ENCODE measurements around the gene TENM3. TPM values are rescaled to one million over a fixed set of nuclear protein-coding genes. Genes with fewer than 3 reads are reported as not detected.

TENM3 gene
- total RNA-seq, 2 experiments from 2014 or later = not detected

DNA sequence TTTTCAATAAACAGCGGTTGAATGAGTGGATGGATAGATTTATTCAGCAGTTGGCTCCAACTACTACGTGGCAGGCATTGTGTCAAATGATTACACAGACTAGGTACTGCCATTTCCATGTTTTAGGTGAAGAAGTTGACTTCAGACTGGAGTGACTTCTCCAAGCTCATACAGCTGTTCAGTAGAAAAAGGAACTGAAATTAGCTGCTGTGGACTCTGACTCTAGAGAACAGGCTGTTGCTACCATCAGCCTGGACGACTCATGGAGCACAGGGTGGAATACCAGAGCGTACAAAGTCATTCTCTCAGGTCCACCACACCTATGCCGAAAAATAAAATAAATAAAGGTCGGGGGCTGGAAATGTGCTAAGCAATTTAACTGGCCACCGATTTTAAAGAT lies 45.3 kb downstream of the TENM3 start:
- no peak for DNase-seq (ENCODE audit: low spot score)
- H3K9me3 ChIP-seq (ENCODE audit: low read length) = no peaks in the 10 kb centered on the region
- no peak overlapping the region for H2AFZ ChIP-seq (ENCODE audit: low read length)
- H4K20me1 ChIP-seq (ENCODE audit: insufficient read depth, low read length) = no peaks in the 10 kb centered on the region
- intact Hi-C loops (cut with micrococcal nuclease; ENCODE audit: unreplicated experiment) = no loop called here
- H3K4me3 ChIP-seq (ENCODE audit: low read depth, low read length, poor library complexity, severe bottlenecking) = no peak overlapping the region
- H3K4me2 ChIP-seq (ENCODE audit: low read length) = no peak overlapping the region
- ChIA-PET POLR2A (no interaction called here), CTCF (ENCODE audit: unreplicated experiment) (no interaction called here)
- no peaks in the 10 kb centered on the region for H3K4me1 ChIP-seq (ENCODE audit: insufficient read depth, low read length, poor library complexity, severe bottlenecking)
- H3K36me3 ChIP-seq (ENCODE audit: insufficient read depth, low read length) = no peaks in the 10 kb centered on the region
- H3K27ac ChIP-seq (ENCODE audit: low read depth, low read length, poor library complexity, severe bottlenecking) = no peak overlapping the region
- no peaks in the 10 kb centered on the region for H3K79me2 ChIP-seq (ENCODE audit: insufficient read depth, low read depth, low read length)
- TF ChIP-seq EZH2phosphoT487 (IDR thresholded peaks at IDR 0.05; ENCODE audit: borderline replicate concordance, low read depth, low read length) = no peak
- TF ChIP-seq, protein P1, sequence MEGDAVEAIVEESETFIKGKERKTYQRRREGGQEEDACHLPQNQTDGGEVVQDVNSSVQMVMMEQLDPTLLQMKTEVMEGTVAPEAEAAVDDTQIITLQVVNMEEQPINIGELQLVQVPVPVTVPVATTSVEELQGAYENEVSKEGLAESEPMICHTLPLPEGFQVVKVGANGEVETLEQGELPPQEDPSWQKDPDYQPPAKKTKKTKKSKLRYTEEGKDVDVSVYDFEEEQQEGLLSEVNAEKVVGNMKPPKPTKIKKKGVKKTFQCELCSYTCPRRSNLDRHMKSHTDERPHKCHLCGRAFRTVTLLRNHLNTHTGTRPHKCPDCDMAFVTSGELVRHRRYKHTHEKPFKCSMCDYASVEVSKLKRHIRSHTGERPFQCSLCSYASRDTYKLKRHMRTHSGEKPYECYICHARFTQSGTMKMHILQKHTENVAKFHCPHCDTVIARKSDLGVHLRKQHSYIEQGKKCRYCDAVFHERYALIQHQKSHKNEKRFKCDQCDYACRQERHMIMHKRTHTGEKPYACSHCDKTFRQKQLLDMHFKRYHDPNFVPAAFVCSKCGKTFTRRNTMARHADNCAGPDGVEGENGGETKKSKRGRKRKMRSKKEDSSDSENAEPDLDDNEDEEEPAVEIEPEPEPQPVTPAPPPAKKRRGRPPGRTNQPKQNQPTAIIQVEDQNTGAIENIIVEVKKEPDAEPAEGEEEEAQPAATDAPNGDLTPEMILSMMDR (conservative IDR thresholded peaks at IDR 0.05; ENCODE audit: low read length) = no peak
- BruUV-seq (replicated peaks) = no TSS peak
- no peaks in the 10 kb centered on the region for H3K9me2 ChIP-seq (ENCODE audit: insufficient read depth, low read length)

DNA sequence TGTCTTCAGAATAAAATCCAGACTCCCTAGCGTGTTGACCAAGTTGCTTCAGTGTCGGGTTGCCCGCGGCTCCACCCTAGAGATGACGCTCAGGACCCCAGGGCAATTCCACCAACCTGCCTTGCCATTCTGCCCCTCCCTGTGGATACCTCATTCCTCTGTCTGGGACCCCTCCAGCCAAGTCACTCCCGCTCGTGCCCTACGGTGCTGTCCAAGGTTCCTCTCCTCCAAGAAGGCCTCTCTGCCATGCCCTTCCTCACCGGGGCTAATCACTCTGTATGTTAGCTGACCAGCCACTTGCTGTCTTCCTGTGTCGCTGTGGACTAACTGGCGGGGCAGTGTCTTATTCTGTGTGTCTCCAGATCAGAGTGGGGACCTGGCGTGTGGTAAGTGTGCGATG lies 46.6 kb downstream of the TENM3 start:
- Histone ChIP-seq H3K4me1 (ENCODE audit: insufficient read depth, low read length, poor library complexity, severe bottlenecking) (no peaks in the 10 kb centered on the region), H3K9me2 (ENCODE audit: insufficient read depth, low read length) (no peaks in the 10 kb centered on the region), H2AFZ (ENCODE audit: low read length) (no peak overlapping the region), H3K27ac (ENCODE audit: low read depth, low read length, poor library complexity, severe bottlenecking) (no peak overlapping the region), H3K79me2 (ENCODE audit: insufficient read depth, low read depth, low read length) (no peaks in the 10 kb centered on the region), H3K4me2 (ENCODE audit: low read length) (no peak overlapping the region), H3K9me3 (ENCODE audit: low read length) (no peaks in the 10 kb centered on the region), H3K36me3 (ENCODE audit: insufficient read depth, low read length) (no peaks in the 10 kb centered on the region), H4K20me1 (ENCODE audit: insufficient read depth, low read length) (no peaks in the 10 kb centered on the region), H3K4me3 (ENCODE audit: low read depth, low read length, poor library complexity, severe bottlenecking) (no peak overlapping the region)
- no TSS peak for BruUV-seq (replicated peaks)
- TF ChIP-seq, protein P1 (conservative IDR thresholded peaks at IDR 0.05; ENCODE audit: low read length) = no peak
- TF ChIP-seq EZH2phosphoT487 (IDR thresholded peaks at IDR 0.05; ENCODE audit: borderline replicate concordance, low read depth, low read length) = no peak
- CTCF ChIA-PET (ENCODE audit: unreplicated experiment) = no interaction called here
- POLR2A ChIA-PET = interaction anchor here (0.6 kb wide), 1 partner anchor 558 kb away, joined by 3 read pairs; no protein-coding TSS in a partner anchor
- DNase-seq (ENCODE audit: low spot score) = no peak
- intact Hi-C loops (cut with micrococcal nuclease; ENCODE audit: unreplicated experiment) = no loop called here

DNA sequence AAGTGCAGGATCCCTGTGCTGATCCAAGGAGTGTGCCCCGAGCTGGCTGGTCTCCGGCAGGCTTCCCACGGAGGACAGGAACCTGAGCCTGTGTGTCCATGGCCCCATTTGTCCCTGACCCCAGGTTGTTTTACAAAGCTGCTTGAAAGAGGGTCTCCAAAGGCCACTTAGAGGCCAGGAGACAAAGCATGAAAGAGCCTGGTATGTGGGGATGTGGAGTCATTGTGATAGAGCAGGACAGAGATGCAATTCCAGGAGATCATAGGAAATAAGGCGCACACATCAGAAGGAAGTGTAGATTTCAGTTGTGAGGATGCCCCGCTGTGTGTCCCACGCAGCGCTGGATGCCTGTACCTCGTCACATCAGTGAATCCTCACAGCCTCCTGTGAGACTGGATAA lies 48.0 kb downstream of the TENM3 start:
- no TSS peak for BruUV-seq (replicated peaks)

More for the DNA sequence above, 48.0 kb downstream of the TENM3 start:
- Histone ChIP-seq H3K9me3 (ENCODE audit: low read length) (no peaks in the 10 kb centered on the region), H3K79me2 (ENCODE audit: insufficient read depth, low read depth, low read length) (no peaks in the 10 kb centered on the region), H4K20me1 (ENCODE audit: insufficient read depth, low read length) (no peaks in the 10 kb centered on the region), H3K4me2 (ENCODE audit: low read length) (no peak overlapping the region), H3K4me3 (ENCODE audit: low read depth, low read length, poor library complexity, severe bottlenecking) (no peak overlapping the region), H3K9me2 (ENCODE audit: insufficient read depth, low read length) (no peaks in the 10 kb centered on the region), H2AFZ (ENCODE audit: low read length) (no peak overlapping the region), H3K36me3 (ENCODE audit: insufficient read depth, low read length) (no peaks in the 10 kb centered on the region), H3K4me1 (ENCODE audit: insufficient read depth, low read length, poor library complexity, severe bottlenecking) (no peaks in the 10 kb centered on the region), H3K27ac (ENCODE audit: low read depth, low read length, poor library complexity, severe bottlenecking) (no peak overlapping the region)
- ChIA-PET POLR2A (no interaction called here), CTCF (ENCODE audit: unreplicated experiment) (no interaction called here)
- TF ChIP-seq, protein P1 (conservative IDR thresholded peaks at IDR 0.05; ENCODE audit: low read length) = no peak
- no peak for TF ChIP-seq EZH2phosphoT487 (IDR thresholded peaks at IDR 0.05; ENCODE audit: borderline replicate concordance, low read depth, low read length)
- DNase-seq (ENCODE audit: low spot score) = no peak
- intact Hi-C loops (cut with micrococcal nuclease; ENCODE audit: unreplicated experiment) = no loop called here

Data from OCI-LY7 (cell line).